ENCODE data around the gene TTC12.

DNA sequence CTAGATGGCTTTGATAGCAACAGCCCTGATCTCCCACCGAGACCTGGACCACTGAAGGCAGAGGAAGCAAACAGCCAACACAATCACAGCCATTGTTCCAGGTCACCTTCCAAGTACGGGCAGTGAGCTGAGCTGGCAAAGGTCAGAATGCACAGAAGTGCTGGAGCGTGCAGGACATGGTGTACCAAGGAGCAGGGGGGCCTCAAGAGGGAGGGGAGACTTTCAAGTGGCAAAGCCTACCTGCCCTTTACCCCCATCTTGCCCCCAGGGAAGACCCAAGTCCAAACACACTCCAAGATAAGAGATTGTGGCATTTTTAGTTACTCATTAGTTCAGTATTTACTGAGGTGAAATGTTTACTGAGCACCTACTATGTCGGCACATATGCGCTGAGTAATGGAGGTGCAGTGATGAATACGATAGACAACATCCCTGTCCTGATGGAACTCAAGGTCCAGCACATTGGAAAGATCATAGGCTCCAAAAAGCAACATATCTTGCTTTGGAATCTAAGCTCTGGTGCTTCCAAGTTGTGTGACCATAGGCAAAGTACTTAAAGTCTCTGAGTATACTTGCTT, 26.0 kb upstream of the TTC12 start:
- no peak for TF ChIP-seq POLR2A (IDR thresholded peaks at IDR 0.05; ENCODE audit: low read depth, low read length)
- no peak for TF ChIP-seq POLR2AphosphoS5 (IDR thresholded peaks at IDR 0.05; ENCODE audit: low read depth, low read length)

Data from GM12892 (cell line).